HG03457 (cell line): ENCODE measurements around the gene ITPR3.

ENCODE experiments used
- ATAC-seq: cut with Tn5 transposase; IDR thresholded peaks from one replicate; pipeline ENCODE4 v1.9.1; 2021; ENCODE audit warnings: moderate number of reproducible peaks; ENCODE audit not compliant: unreplicated experiment

ITPR3 gene

GRCh38 chr6:33620856-33621710 is at the start of gene ITPR3:
TSS of gene ITPR3 (plus strand) at chr6:33621322. CDS start at chr6:33621603, 281 bp downstream.
- ATAC-seq: no peak

DNA sequence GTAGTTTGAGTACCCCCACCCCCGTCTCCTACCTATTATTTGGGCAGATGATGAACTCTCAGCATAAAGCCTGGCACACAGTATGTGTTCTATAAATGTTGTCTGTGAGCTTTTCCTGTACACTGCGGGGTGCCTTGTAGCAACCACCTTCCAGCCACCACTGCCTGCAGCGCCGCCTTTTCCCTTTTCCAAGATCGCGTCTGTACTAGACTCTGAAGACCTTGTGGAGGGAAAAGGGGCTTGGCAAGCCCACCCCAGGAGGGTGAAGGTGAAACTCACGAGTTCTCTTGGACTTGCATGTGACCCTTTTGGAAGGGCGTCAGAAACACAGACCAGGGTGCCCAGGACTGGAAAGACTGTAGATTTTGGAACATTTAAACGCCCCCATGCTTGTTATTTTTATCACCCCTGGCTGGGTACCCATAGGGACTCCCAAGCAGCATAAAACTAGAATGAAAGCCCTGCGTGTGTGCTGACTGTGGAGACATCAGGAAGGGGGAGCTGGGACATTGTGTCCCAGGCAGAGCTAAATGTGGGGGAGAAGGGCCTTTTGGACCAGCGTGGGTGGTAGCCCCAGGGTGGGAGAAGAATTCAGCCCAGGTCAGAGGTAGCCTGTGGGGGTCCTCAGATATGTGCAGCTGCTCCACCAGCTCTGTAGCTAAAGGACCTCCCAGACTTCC is 49.3 kb upstream of the ITPR3 start:
- ATAC-seq: no peak

DNA sequence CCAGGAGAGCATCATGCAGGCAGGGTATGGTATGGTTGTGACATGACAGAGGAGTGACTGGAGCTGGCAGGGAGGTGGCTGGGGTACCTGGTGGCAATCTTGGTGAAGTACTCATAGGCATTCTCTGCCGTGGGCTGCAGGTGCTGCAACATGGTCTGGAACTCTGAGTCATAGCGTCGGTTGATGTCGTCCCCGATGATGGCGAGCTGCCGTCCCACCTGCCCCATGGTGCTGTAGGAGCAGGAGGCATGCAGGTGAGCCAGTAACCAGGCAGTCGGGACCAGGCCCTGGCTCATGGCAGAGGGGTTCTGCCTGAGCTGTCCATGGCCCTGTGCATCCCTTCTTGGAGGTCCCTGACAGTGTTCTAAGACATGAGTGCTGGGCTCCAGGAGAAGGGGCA is 45.9 kb upstream of the ITPR3 start:
- ATAC-seq: no peak

DNA sequence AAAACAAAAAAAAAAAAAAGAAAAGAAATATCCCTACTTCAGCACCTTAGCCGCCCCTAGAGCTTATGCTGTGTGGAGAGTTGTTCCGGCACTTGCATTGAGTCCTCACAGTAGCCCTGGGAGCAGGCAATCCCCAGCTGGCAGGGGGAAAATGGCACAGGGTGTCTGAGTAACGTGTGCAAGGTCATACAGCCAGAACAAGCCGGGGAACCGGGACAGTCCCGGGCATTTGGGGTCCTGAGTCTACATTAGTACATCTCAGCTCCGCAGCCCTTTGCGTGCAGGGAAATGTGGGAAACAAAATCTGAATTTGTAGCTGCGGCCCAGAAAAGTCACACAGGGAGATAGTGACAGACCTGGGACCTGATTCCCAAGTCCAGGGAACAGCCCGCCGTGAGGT is 44.5 kb upstream of the ITPR3 start:
- ATAC-seq: no peak

DNA sequence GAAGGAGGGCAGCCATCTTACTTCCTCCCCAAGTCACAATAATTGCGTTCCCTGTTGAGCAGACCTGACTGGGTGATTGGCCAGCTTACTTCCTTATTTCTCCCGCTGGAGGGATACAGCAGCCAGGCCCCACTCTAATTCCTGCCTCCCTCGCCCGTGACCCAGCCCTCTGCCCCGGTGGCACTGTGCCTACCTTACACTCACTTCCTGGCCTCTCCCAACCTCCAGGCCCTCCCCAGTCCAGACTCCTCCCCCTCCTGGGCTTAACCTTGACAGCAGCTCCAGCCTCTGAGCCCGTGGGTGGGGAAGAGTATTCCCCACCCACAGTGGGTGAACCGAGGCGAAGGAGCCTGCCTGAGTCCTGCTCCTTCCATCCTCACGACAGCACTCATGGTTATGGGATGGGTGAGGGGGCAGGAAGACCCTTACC is 44.0 kb upstream of the ITPR3 start:
- ATAC-seq: no peak

DNA sequence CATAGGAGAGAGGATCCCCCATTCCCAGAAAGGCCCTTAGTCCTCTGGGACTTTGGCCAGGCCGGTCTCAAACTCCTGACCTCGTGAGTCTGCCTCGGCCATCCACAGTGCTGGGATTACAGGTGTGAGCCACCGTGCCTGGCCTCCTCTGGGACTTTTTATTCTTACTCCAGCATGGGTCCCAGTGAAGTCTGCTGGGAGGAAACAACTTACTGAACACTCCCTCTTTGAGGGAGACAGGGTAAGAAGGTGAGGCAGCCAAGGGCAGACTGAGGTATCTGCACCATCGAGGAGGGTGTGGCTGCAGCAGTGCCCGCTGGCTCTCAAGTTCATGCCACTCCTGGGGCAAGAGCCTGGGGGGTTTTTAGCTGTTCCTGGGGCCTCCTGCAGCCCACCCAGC is 43.4 kb upstream of the ITPR3 start:
- ATAC-seq: no peak

DNA sequence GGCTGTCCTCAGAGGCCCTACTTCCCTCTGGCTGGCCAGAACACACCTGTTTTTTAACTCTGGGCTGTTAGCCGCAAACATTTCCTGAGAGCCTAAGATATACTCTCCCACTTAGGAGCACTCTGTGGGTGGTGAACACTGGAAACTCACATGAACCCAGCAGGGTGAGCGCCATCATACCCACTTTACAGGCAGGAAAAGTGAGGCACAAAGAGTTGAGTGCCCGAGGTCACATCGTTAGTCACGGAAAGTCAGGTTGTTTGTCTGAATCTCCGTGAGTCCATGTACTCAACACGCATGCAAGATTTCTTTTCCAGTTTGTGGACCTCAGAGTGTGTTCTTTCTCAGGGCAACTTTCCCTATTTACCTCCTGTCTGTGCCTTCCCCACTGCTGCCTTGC is 43.0 kb upstream of the ITPR3 start:
- ATAC-seq: no peak

- ATAC-seq: no peak
Measured at GRCh38 chr6:33578588-33579011, 42.5 kb upstream of the ITPR3 start.

GRCh38 chr6:33579828-33580714 is 41.1 kb upstream of the ITPR3 start, which contains the start of gene BAK1:
TSS of gene BAK1 (minus strand) at chr6:33580276. CDS start at chr6:33577604, 2,672 bp downstream.
- peak; percentile 71 for ATAC-seq

DNA sequence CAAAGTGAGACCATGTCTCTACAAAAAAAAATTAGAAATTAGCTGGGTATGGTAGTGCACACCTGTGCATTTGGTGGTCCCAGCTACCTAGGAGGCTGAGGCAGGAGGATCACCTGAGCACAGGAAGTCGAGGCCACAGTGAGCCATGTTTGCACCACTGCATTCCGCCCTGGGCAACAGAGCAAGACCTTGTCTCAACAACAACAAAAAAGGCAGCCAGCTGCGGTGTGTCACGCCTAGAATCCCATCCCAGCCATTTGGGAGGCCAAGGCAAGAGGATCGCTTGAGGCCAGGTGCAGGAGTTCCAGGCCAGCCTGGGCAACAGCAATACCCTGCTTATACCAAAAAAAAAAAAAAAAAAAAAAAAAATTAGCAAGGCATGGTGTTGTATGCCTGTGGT is 39.9 kb upstream of the ITPR3 start:
- ATAC-seq: no peak

- no peak for ATAC-seq
Measured at GRCh38 chr6:33583591-33584155, 37.4 kb upstream of the ITPR3 start.

DNA sequence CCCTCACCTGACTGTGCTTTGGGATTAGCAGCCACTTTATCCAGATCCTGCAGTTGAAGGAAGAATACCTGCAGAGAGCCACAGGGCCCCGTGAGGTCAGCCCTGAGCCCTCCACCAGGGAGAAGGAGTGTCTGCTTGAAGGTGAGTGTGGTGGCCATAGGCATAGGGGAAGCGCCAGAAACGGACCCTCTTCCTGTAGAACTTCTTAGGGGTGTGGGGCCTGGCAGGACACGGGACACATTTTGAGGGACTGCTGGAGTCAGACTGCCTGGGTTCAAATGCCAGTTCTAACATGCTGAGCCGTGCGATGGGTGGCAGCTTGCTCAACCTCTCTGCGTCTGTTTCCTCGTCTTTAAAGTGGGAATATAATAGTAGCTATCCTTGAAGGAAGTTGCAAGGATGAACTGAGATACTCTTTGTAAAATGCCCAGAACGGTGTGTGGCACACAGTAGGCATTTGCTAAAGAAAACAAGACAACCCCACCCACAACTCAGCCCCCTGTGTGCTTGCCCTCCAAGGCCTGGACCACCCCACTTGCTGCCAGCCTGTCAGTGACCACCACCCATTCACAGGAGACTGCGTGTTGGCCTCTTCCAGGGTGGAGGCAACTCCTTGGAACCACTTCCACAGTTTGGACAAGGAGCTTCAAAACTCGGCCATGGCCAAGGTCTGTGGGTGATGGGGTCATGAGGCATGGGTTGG is 36.3 kb upstream of the ITPR3 start:
- ATAC-seq: no peak

GRCh38 chr6:33585403-33586107 is 35.6 kb upstream of the ITPR3 start:
- ATAC-seq: no peak

DNA sequence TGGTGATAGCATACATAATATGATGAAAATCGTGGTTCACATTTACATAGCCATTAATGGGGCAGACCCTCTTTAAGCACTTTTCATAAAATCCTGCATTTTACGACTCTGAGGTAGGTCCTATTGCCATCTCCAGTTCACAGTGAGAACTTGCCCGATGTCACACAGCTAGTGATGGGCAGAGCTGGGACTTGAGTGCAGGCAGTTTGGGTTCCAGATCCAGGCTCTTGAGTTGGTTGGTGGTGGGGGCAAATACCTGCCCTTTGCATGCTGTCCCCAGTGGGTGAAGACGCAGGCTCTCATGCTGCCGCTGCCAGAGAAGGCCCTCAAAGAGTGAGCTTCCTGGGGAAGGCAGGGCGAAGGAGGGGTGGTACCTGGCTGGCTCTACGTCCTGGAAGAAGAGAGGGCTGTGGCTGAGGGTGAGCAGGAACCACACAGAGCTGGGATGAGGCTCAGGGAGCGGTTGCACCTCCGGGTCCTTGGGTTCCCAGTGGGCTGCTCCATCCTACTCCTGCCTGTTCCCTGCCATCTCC is 34.9 kb upstream of the ITPR3 start:
- no peak for ATAC-seq

GRCh38 chr6:33587529-33587928 is 33.6 kb upstream of the ITPR3 start:
- ATAC-seq: no peak

GRCh38 chr6:33588894-33589293 is 32.2 kb upstream of the ITPR3 start:
- no peak for ATAC-seq

DNA sequence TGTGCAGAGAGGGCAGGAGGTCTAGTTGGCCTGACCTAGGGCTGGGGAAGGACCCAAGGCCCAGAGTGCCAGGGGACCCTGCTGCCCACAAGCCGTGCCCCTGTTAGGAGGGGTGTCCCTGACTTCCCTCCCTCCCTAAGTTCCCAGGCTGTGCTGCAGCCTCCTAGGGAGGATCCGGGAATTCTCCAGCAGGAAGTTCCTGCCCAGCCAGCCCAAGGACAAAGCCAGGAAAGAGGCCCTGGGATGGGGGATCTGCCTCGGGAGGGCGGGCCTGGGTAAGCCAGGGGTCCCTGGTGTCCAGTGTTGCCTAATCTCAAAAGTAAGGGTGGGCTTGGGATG is 31.8 kb upstream of the ITPR3 start:
- no peak for ATAC-seq

GRCh38 chr6:33589731-33590530 is 31.2 kb upstream of the ITPR3 start:
- ATAC-seq: no peak
